PC-9 (cell line): ENCODE results near the gene FOXO3B.
"Not testable (repeated sequence)": the region's sequence is repeated elsewhere in the genome, so short reads cannot be mapped to it uniquely, and the experiment has no call there.

ENCODE experiments used
- EZH2 ChIP-seq: fragments of 200-600 bp; sonication (generic); IDR thresholded peaks from 2 replicates; pipeline ENCODE4 v1.8.0; 2017; ENCODE audit warnings: antibody characterized with exemption, low read depth
- TF ChIP-seq, protein P1 (sequence below): fragments of 200-600 bp; sonication (generic); conservative IDR thresholded peaks from 2 replicates; pipeline ENCODE4 v1.6.1; 2017; ENCODE audit warnings: mixed run types, antibody characterized with exemption, mild to moderate bottlenecking, moderate library complexity

- TF ChIP-seq, protein P1, sequence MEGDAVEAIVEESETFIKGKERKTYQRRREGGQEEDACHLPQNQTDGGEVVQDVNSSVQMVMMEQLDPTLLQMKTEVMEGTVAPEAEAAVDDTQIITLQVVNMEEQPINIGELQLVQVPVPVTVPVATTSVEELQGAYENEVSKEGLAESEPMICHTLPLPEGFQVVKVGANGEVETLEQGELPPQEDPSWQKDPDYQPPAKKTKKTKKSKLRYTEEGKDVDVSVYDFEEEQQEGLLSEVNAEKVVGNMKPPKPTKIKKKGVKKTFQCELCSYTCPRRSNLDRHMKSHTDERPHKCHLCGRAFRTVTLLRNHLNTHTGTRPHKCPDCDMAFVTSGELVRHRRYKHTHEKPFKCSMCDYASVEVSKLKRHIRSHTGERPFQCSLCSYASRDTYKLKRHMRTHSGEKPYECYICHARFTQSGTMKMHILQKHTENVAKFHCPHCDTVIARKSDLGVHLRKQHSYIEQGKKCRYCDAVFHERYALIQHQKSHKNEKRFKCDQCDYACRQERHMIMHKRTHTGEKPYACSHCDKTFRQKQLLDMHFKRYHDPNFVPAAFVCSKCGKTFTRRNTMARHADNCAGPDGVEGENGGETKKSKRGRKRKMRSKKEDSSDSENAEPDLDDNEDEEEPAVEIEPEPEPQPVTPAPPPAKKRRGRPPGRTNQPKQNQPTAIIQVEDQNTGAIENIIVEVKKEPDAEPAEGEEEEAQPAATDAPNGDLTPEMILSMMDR, result not testable (repeated sequence)
- TF ChIP-seq EZH2, result not testable (repeated sequence)
Measured at GRCh38 chr17:18634550-18635263, 47.4 kb downstream of the FOXO3B start.
